Endothelial cell (in vitro differentiated cells): ENCODE data around the gene TGFB1I1. TPM values are rescaled to one million over a fixed set of nuclear protein-coding genes. Genes with fewer than 3 reads are reported as not detected.

Experiments
- DNase-seq: peaks from one replicate; pipeline ENCODE4 v3.0.0; 2021; ENCODE audit warnings: low spot score
- H3K27ac Mint-ChIP-seq: one replicate; pipeline ENCODE4 v1.8.0; 2021; ENCODE audit warnings: mixed read lengths, inconsistent platforms; ENCODE audit not compliant: unreplicated experiment
- H3K27me3 Mint-ChIP-seq: one replicate; pipeline ENCODE4 v1.8.0; 2021; ENCODE audit warnings: mild to moderate bottlenecking, moderate library complexity, mixed read lengths, inconsistent platforms; ENCODE audit not compliant: unreplicated experiment
- H3K36me3 Mint-ChIP-seq: one replicate; pipeline ENCODE4 v1.8.0; 2021; ENCODE audit warnings: mild to moderate bottlenecking, low read depth, mixed read lengths, inconsistent platforms; ENCODE audit not compliant: unreplicated experiment
- H3K4me1 Mint-ChIP-seq: one replicate; pipeline ENCODE4 v1.8.0; 2021; ENCODE audit warnings: mild to moderate bottlenecking, mixed read lengths, inconsistent platforms; ENCODE audit not compliant: unreplicated experiment
- H3K4me3 Mint-ChIP-seq: one replicate; pipeline ENCODE4 v1.8.0; 2021; ENCODE audit warnings: mild to moderate bottlenecking, mixed read lengths, inconsistent platforms; ENCODE audit not compliant: unreplicated experiment
- H3K9me3 Mint-ChIP-seq: one replicate; pipeline ENCODE4 v1.8.0; 2021; ENCODE audit warnings: mixed read lengths, inconsistent platforms; ENCODE audit not compliant: unreplicated experiment
- total RNA-seq: library from RNA; stranded (reverse); fragmentation: NEBNext Ultra II Directional; extraction: Animal tissue kit (Norgen Biotek cat#: 25700); gene quantifications from one replicate; pipeline ENCODE4 v1.2.1, GENCODE V29; 2021; ENCODE audit not compliant: unreplicated experiment
- TF ChIP-seq, protein P1 (sequence below): fragments of 200-600 bp; sonication (generic); IDR thresholded peaks from one replicate; pipeline ENCODE4 v1.5.0; 2021; ENCODE audit warnings: antibody characterized with exemption; ENCODE audit not compliant: unreplicated experiment

Gene TGFB1I1
- total RNA-seq, 1 donor from 2014 or later, result 42.5 TPM

DNA sequence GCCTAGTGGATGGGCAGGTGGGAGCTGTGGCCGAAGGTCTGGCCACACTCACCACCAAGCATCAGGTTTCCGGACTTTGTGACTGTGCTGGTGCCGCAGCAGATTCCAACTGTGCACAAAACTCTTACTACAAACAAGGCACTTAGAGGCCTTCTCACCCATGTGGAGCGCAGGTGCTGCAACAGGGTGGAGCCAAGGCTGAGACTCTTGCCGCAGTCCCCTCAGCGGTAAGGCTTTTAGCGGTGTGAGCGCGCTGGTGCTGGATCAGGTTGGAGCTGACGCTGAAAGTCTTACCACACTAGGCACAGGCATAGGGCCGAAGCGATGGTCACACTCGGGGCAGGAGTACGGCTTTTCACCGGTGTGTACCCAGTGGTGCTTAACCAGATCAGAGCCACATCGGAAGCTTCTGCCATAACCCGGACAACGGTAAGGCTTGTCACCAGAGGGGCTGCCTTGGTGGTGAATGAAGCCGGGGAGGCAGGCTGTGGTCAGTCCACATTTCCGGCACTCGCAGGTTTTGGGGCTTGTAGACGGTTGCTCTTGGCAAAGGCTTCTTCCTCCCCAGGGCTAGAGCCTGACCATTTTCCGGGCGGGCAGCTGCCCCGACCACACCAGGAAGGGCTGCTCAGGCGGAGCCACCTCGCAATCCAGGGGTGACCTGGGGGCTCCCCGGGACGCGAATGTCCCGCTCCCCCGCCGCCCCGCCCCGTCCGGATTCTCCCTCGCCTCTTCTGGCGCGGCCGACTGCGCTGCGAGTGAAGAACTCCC is 13.7 kb upstream of the TGFB1I1 start:
- Mint-ChIP-seq H3K4me3 (peak overlapping the region; percentile 94), H3K9me3 (no peaks in the 10 kb centered on the region), H3K4me1 (peaks cover 25% of the 10 kb centered on the region), H3K27ac (peak overlapping the region; percentile 80), H3K36me3 (peaks cover 4% of the 10 kb centered on the region), H3K27me3 (peaks cover 20% of the 10 kb centered on the region)
- TF ChIP-seq, protein P1, sequence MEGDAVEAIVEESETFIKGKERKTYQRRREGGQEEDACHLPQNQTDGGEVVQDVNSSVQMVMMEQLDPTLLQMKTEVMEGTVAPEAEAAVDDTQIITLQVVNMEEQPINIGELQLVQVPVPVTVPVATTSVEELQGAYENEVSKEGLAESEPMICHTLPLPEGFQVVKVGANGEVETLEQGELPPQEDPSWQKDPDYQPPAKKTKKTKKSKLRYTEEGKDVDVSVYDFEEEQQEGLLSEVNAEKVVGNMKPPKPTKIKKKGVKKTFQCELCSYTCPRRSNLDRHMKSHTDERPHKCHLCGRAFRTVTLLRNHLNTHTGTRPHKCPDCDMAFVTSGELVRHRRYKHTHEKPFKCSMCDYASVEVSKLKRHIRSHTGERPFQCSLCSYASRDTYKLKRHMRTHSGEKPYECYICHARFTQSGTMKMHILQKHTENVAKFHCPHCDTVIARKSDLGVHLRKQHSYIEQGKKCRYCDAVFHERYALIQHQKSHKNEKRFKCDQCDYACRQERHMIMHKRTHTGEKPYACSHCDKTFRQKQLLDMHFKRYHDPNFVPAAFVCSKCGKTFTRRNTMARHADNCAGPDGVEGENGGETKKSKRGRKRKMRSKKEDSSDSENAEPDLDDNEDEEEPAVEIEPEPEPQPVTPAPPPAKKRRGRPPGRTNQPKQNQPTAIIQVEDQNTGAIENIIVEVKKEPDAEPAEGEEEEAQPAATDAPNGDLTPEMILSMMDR, result no peak
- DNase-seq, result peak; percentile 35

GRCh38 chr16:31458844-31459686 is 12.9 kb upstream of the TGFB1I1 start, which contains the start of gene ARMC5:
Gene ARMC5, plus strand, starts transcription at chr16:31459501. Its CDS starts 24 bp downstream, at chr16:31459525.
- TF ChIP-seq, protein P1, result no peak
- Mint-ChIP-seq H3K36me3 (peaks cover 4% of the 10 kb centered on the region), H3K4me3 (peak within 1 kb of the TSS; percentile 94), H3K27ac (peak within 1 kb of the TSS; percentile 93), H3K27me3 (peaks cover 26% of the 10 kb centered on the region), H3K9me3 (no peaks in the 10 kb centered on the region), H3K4me1 (peaks cover 21% of the 10 kb centered on the region)
- peak; percentile 90 for DNase-seq

DNA sequence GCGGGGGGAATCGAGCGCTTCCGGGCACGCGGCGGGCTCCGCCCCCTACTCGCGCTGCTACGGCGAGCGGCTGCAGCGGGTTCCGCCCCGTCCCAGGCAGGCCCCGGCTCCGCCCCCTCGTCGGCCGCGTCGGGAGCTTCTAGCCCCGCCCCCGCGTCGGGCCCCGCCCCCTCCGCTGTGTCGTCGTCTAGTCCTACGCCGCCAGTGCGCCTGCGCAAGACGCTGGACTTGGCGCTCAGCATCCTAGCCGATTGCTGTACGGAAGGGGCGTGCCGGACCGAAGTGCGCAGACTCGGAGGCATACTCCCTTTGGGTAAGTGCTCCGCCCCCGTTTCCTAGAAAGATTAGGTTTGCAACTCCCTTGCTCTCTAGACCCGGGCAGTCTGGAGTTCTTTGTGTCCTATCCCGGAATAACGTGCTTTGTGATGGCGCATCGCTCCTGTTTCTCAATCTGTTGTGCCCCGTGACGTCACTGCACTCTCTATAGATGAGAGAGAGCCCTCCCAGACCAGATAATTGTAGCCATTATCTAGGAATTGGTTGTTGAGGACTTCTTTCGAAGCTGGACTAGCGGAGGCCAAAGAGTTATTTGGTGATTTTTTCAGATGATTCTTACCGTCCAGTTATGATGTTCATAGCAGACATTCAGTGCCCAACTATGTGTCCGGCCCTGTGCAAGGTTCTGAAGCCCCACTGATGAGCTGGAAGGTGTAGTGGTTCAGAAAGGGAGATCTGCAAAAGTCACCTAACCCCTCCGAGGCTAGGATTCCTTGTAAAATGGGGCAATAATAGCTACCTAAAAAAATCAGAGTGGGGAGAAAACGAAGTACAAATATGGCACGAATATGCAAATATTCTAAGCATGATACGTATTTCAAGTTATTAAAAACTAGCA is 12.0 kb upstream of the TGFB1I1 start:
- TF ChIP-seq, protein P1, result no peak
- H3K36me3 Mint-ChIP-seq, result peaks cover 5% of the 10 kb centered on the region
- H3K4me3 Mint-ChIP-seq, result peak overlapping the region; percentile 91
- peak; percentile 100 for DNase-seq
- peak overlapping the region; percentile 93 for H3K27ac Mint-ChIP-seq
- H3K27me3 Mint-ChIP-seq, result peaks cover 27% of the 10 kb centered on the region
- H3K9me3 Mint-ChIP-seq, result no peaks in the 10 kb centered on the region
- peaks cover 20% of the 10 kb centered on the region for H3K4me1 Mint-ChIP-seq

DNA sequence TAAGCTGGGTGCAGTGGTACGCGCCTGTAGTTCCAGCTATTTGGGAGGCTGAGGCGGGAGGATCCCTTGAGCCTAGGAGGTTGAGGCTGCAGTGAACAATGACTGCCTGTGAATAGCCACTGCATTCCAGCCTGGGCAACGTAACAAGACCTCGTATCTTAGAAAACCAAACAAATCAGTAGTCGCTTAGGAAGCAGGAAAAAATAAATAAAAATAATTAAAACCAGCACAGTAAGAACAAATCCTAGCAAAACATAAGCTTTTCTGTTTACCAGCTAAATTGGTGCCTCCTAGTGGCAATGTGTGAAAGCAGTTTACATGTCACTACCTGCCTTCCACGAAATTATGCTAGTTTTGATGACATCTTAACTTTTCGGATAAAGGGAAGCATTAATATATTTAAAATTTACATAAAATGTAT is 11.4 kb upstream of the TGFB1I1 start:
- Mint-ChIP-seq H3K9me3 (no peaks in the 10 kb centered on the region), H3K4me1 (peaks cover 16% of the 10 kb centered on the region), H3K4me3 (peak overlapping the region; percentile 89), H3K36me3 (peaks cover 12% of the 10 kb centered on the region), H3K27me3 (peaks cover 33% of the 10 kb centered on the region), H3K27ac (peak overlapping the region; percentile 93)
- no peak for DNase-seq
- TF ChIP-seq, protein P1, result peak; percentile 57
